ENCODE data around the gene WDR45B.

WDR45B gene

GRCh38 chr17:82648165-82648668 lies at the start of gene WDR45B:
Gene WDR45B (minus strand): TSS chr17:82648444. CDS start chr17:82648340, 104 bp downstream.
- peak; percentile 76 for DNase-seq (ENCODE audit: low read depth)

GRCh38 chr17:82697808-82698064 lies 49.5 kb upstream of the WDR45B start:
- DNase-seq (ENCODE audit: low read depth), result no peak

- DNase-seq (ENCODE audit: low read depth), result no peak
Measured at GRCh38 chr17:82696916-82697807, 48.9 kb upstream of the WDR45B start.

GRCh38 chr17:82696259-82696658 lies 48.0 kb upstream of the WDR45B start:
- DNase-seq (ENCODE audit: low read depth), result no peak

- no peak for DNase-seq (ENCODE audit: low read depth)
Measured at GRCh38 chr17:82694647-82695046, 46.4 kb upstream of the WDR45B start.

GRCh38 chr17:82693168-82693867 lies 45.1 kb upstream of the WDR45B start:
- DNase-seq (ENCODE audit: low read depth), result no peak

GRCh38 chr17:82692268-82692667 lies 44.0 kb upstream of the WDR45B start:
- DNase-seq (ENCODE audit: low read depth), result no peak

GRCh38 chr17:82691714-82692113 lies 43.5 kb upstream of the WDR45B start:
- no peak for DNase-seq (ENCODE audit: low read depth)

- no peak for DNase-seq (ENCODE audit: low read depth)
Measured at GRCh38 chr17:82690786-82691489, 42.7 kb upstream of the WDR45B start.

GRCh38 chr17:82689077-82689476 lies 40.8 kb upstream of the WDR45B start:
- DNase-seq (ENCODE audit: low read depth), result no peak

GRCh38 chr17:82687871-82688270 lies 39.6 kb upstream of the WDR45B start:
- DNase-seq (ENCODE audit: low read depth), result no peak

GRCh38 chr17:82687375-82687861 lies 39.2 kb upstream of the WDR45B start:
- DNase-seq (ENCODE audit: low read depth), result no peak

GRCh38 chr17:82686366-82687324 lies 38.4 kb upstream of the WDR45B start:
- no peak for DNase-seq (ENCODE audit: low read depth)

- DNase-seq (ENCODE audit: low read depth), result no peak
Measured at GRCh38 chr17:82685291-82685690, 37.0 kb upstream of the WDR45B start.

GRCh38 chr17:82684228-82684841 lies 36.1 kb upstream of the WDR45B start:
- no peak for DNase-seq (ENCODE audit: low read depth)

- DNase-seq (ENCODE audit: low read depth), result no peak
Measured at GRCh38 chr17:82683534-82683933, 35.3 kb upstream of the WDR45B start.

GRCh38 chr17:82681547-82681946 lies 33.3 kb upstream of the WDR45B start:
- DNase-seq (ENCODE audit: low read depth), result no peak

GRCh38 chr17:82679586-82680465 lies 31.6 kb upstream of the WDR45B start:
- no peak for DNase-seq (ENCODE audit: low read depth)

GRCh38 chr17:82678265-82678891 lies 30.1 kb upstream of the WDR45B start:
- no peak for DNase-seq (ENCODE audit: low read depth)

All from activated T-cell treated with anti-CD3 and anti-CD28 coated beads for 1 hour (primary cell).